GM18909 (cell line): ENCODE data around the gene RXFP4.
"Not testable (repeated sequence)": the region's sequence is repeated elsewhere in the genome, so short reads cannot be mapped to it uniquely, and the experiment has no call there.

Experiments used
- ATAC-seq: cut with Tn5 transposase; IDR thresholded peaks from one replicate; pipeline ENCODE4 v1.9.1; 2021; ENCODE audit warnings: mild to moderate bottlenecking; ENCODE audit not compliant: unreplicated experiment, poor library complexity

RXFP4 gene, protein sequence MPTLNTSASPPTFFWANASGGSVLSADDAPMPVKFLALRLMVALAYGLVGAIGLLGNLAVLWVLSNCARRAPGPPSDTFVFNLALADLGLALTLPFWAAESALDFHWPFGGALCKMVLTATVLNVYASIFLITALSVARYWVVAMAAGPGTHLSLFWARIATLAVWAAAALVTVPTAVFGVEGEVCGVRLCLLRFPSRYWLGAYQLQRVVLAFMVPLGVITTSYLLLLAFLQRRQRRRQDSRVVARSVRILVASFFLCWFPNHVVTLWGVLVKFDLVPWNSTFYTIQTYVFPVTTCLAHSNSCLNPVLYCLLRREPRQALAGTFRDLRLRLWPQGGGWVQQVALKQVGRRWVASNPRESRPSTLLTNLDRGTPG

DNA sequence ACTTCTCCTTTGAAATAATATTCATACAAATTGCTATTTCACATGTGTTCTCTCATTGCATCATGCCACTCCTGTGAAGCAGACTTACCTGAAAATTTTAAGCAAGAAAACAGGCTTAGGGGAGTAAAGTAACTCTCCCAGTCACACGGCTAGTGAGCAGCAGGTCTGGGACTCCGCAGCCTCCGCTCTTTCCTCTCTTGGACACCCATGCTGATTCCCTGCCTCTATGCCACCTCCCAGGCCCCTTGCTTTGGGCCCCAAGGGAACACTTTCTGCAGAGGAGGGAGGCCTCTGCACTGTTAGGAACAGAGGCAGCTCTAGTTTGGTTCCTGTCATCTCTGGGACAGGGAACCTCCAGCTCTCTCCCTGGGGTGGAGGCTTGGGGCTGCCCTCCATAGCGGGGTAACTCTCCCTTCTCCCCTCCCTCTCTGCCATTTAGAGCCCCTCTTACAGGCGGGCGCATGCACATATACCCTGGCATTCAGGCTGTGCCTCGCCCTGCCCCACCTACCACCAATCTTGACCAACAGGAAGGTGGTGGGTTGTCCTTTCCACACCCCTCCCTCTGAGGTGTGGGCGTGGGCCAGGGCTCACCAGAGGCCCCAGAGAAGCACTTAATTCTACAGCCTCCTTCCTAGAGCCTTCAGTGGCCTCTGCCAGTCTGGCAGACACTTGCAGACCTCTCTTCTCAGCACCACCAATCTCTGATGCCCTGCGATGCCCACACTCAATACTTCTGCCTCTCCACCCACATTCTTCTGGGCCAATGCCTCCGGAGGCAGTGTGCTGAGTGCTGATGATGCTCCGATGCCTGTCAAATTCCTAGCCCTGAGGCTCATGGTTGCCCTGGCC, at the start of gene RXFP4:
Gene RXFP4 (plus strand): TSS at position 646 of the 852 bp plus-strand sequence. CDS start 72 bp downstream, at position 718.
- no peak for ATAC-seq

DNA sequence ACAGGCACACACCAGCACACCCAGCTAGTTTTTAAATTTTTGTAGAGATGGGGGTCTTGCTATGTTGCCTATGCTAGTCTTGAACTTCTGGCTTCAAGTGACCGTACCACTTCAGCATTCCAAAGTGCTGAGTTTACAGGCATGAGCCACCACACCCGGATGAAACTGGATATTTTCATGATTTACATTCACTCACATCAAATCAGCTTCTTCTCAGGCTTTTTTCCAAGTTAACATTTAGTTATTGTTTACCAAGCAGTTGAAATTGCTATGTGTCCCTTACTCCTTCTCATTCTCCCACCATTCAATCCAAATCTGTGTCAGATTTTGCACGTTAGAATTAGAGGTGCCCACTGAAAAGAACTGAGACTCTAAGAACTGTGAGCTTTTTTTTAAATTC, 48.6 kb upstream of the RXFP4 start:
- ATAC-seq = no peak

DNA sequence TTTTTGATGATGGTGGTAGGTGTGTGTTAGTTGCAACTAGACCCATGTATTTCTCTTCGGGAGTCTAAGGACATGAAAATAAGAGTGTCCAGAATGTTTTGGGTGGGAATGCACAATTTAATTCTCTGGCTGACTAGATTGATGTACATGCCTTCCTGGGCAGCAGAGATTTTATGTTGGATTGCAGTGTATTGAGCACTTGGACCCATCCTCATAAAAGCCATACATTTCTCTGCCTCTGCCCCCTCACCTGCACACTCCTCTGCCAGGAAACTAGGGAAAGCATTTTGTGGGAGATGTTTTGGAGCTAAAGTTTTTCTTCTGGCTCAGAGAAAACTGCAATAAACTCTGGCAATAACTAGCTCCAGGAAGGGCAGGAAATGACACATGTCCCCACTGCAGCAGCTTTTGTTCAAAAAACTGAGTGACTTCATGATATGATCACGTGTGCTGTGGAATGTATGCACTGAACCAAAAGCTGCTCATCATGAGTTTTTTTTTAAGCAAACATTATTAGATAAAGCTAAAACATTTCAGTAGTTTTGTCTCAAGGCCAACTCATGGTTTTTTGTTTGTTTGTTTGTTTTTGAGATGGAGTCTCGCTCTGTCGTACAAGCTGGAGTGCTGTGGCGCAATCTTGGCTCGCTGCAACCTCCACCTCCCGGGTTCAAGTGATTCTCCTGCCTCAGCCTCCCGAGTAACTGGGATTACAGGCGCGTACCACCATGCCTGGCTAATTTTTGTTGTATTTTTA, 47.9 kb upstream of the RXFP4 start:
- ATAC-seq = no peak

DNA sequence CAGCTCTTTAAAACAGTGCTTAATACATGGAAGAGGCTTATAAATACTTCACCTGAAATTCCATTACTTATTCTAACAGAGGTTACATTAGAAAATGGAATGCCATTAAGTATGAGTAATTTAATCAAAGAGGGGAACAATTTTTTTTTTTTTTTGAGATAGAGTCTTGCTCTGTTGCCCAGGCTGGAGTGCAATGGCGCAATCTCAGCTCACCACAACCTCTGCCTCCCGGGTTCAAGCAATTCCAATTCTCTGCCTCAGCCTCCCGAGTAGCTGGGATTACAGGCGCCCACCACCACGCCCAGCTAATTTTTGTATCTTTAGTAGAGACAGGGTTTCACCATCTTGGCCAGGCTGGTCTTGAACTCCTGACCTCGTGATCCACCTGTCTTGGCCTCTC, 45.8 kb upstream of the RXFP4 start:
- not testable (repeated sequence) for ATAC-seq

DNA sequence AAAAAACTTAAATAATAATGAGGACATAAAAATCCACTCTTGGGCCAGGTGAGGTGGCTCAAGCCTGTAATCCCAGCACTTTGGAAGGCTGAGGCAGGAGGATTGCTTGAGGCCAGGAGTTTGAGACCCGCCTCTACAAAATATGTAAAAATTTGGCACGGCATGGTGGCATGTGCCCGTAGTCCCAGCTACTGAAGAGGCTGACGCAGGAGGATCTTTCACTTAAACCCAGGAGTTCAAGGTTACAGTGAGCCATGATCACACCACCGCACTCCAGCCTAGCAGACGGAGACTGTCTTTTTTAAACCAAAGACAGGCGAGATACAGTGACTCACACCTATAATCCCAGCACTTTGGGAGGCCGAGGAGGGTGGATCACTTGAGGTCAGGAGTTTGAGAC, 45.0 kb upstream of the RXFP4 start:
- ATAC-seq = not testable (repeated sequence)

DNA sequence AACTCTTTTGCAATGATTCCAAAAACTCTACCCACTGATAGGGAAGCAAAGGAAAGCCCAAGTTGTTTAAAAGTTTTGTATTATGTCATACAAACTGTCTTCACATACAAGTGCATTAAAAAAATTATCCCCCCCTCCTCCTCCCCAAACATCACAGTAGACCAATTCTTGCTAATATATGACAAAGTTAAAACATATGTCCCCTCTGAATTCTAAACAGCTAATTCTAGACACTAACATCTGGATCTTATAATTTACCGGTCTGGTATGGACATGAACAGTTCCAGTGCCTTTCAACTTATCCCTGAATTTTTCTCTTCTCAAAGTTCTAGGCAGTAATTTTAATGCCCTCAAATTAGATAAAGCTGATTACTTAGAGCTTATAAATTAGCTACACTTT, 43.7 kb upstream of the RXFP4 start:
- ATAC-seq = no peak

DNA sequence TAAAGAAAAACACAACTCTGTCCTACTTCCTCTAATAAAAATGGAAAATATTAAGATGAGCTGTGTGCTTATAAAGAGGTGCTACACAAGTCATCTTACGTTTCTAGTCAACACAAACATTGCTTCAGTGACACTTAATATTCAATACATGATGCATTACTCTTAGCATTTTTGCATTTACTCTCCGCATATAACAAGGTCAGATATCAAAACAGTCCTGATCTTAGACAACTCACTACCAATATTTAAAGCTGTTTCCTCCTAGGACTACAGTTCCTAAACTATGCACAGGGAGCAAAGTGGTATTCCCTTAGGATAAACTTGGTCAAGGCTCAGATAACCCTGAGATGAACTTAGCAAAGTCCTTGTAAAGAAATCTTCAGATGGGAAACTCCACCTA, 42.5 kb upstream of the RXFP4 start:
- no peak for ATAC-seq

DNA sequence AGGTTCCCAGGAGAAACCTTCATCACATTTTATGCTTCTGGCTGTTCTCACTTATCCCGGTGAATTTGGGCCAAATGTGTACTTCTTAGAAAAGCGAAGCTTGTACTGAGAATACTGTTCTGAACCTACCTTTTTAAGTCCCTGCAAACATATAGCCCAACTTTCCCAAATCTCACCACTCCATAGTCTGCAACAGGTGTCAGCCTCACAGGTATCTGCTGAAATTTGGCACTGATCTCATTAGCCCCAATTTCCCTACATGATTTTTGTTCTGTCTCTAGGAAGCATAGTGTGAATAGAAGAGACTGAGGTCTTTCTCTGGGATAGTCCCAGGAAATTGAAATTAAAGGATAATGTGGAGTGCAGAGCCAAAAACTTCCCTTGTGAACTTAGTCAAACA, 41.8 kb upstream of the RXFP4 start:
- no peak for ATAC-seq

DNA sequence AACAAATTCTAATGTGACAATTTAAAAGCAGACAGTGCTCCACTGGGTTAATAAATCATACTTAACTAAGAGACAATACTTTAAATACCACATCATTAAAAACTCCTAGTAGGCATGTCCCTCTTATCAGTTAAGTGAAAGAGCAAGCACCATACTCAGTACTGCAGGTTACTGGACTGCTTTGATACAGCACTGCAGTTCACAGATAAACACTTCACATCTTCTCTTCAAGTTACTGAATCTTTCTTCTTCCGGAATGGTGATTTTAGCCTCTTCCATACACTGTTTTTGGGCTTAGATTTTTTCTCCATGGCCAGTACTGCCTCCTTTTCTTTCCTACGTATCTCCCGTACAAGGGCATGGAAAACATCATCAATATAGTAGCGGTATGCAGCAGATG, 41.3 kb upstream of the RXFP4 start:
- ATAC-seq = no peak

DNA sequence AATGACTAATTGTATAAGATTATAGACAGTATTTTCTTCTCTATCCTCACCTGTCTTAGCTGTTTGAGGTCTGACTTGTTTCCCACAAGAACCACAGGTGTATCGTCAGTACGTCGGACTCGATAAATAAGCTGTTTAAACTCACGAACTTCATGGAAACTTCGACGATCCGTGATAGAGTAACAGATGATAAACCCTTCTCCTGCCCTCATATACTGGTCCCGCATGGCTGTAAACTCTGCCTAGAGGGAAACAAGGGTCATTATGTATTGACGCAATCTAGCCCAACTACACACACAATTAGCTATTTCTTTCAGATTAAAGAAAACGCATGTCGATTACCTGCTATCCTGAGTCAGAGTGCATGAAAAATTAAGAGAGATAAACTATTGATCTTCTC, 37.2 kb upstream of the RXFP4 start:
- no peak for ATAC-seq

DNA sequence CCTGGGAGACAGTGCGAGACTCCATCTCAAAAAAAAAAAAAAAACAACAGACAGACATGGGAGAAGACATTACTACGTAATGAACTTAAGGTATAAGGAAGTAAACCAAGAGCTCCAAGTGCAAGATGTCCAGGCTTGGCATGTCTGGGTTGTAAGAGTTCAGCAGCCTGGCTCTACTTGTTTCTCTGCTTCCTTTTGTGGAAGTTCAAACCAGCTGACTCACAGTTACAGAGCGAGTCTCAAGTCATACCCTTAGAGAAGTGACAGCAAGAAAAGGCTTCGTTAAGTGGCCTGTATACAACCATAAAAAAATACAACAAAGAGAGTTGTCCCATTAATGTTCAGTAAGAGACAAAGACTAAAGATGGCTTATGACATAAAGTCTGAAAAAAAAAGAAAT, 31.5 kb upstream of the RXFP4 start:
- no peak for ATAC-seq

DNA sequence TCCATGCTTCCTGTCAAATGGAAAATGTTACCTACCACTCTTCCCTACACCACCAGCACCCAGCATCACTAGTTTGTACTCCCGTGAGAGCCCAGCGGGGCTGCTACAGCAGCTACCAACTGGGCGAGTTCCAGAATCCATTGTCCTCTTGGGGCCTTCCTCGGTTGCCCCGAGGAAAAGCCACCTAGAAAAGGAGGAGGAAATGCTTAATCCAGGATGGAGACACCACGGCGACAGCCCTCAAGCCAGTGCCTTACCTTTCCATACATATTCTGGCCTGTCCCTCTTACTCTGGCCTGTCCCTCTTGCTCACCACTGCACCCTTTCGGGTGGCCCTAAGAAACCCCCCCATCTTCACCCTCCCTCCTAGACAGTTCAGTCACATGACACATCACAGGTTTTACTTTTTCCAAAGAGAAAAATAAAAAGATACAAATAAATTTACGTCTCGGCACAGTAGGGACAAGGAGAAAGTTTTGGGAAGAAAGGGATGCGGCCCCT, 30.8 kb upstream of the RXFP4 start:
- no peak for ATAC-seq

DNA sequence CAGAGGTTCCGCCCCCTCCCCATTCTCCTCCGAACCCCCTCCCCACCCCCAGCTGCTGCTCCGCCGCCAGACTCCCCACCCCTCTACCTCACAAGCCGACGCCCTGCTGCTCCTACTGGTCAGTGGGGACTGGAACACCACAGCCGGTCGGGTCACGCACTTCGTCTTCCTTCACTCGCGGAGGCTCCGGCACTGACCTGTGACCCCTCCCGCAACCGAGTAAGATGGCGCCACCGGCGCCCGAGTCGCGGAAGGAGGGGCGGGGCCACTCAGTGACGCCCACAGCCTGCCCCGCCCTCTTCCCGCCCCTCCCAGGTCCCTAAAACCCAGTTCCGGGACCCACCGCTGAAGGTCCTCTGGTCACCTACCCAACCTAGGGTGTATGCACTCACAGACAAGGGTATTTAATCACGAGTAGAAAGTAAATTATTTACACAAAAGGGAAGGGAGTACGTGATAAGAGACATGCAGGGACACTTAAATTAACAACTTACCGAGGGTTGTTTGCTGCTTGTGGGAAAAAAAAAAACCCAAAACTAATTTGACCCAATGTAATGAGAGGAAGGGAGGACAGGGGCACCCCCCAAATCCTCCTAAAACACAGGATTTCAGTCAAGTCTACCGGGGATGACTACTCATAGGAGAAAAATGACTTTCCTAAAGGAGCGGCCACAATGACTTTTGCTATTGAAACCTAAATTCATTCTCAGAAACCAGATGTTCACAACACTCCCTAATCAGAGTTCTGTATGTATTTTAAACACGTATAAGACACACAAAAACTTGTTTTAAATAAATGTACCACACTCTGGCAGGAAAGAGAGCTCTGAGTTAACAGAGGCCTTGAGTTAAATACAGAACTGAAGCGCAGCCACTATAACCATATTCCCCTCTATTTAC, 30.0 kb upstream of the RXFP4 start, which contains the start of gene RIT1:
Gene RIT1 (minus strand): TSS at position 194 of the 900 bp plus-strand sequence. CDS start 588 bp downstream, outside the sequence.
- peak; percentile 87 for ATAC-seq

DNA sequence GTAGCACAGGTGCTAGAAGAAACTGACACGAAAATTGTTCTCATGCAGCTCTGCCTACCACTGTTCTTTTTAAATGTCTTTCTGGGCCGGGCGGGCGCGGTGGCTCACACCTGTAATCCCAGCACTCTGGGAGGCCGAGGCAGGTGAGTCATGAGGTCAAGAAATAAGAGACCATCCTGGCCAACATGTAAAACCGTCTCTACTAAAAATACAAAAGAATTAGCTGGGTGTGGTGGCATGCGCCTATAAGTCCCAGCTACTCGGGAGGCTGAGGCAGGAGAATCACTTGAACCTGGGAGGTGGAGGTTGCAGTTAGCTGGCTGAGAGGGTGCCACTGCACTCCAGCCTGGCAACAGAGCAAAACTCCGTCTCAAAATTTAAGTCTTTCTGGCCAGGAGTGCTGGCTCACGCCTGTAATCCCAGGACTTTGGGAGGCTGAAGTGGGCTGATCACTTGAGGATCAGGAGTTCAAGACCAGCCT, 29.3 kb upstream of the RXFP4 start:
- no peak for ATAC-seq

DNA sequence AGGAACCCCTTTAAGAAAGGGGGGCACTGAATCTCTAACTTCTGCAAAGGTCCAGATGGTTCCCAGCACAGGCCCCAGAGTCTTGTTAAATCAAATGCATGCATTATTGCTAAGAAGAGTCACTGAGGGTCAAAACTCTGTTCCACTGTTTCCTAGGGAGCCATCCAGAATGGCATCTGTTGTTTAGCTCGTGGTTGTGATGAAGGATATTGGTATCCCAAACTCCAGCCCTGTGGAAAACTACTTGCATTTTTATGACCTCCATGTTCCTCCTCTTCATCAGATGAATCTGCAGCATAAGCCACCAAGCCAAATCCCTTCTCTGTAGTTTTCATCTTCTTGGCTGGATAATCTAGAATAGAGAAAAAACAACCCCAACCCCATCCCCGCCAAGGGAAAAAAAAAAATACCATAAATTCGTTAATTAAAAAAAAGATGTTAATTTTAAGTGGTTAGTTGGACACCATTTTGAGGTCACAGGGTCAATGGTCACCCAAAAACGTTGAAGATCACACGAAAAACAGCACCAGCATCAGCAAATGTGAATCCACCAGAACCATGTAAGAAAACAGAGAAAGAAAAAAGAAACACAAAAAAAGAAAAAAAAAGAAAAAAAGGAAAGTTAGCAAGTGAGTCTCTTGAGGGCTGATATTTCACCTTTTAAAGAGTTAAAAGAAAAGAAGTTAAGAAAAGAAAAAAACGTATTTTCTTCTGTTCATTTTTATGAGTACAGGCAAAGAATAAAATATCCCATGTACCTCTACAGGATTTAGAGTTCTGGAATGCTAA, 27.3 kb upstream of the RXFP4 start:
- no peak for ATAC-seq

DNA sequence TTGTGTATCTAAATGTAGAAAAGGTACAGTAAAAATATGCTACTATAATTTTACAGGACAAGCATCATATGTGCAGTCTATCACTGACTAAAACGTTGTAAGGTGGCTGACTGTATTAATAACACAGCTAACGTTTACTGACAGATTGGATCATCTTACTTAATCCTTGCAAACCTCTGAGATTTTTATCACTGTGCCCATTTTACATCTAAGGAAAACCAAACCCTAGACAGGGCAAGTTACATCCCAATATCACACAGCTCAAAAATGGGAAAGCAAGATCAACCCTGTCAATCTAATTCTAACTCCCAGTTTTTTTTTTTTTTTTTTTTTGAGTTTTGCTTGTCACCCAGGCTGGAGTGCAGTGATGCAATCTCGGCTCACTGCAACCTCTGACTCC, 22.8 kb upstream of the RXFP4 start:
- ATAC-seq = no peak

DNA sequence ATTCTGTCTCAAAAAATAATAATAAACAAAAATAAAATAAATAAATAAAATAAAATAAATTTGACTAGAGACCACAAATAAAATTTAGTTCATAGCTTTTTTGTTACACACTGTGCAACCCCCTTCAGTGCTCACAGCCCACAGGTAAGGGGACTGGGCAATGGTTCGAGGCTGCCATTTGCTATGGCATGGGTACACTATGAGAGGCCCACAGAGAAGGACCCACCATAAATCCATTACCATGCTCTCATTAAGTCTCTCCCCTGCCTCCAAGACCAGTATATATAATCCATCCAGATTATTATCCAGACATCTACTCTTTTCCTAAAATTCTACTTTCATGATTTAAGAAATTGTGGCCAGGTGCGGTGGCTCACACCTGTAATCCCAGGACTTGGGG, 21.6 kb upstream of the RXFP4 start:
- no peak for ATAC-seq

DNA sequence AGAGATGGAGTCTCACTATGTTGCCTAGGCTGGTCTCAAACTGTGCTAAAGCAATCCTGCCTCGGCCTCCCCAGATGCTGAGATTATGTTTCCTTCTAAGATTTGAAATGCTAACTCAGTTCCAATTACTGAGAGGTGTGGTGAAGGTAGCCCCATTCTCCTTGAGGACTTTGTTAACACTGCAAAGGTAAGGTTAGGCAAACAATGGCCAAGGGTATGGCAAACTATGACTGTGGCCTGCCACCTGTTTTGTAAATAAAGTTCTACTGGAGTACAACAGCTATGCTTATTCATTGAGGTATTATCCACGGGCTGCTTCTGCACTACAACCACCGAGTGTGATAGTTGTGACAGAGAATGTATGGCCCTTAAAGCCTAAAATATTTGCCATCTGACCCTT, 20.7 kb upstream of the RXFP4 start:
- no peak for ATAC-seq

DNA sequence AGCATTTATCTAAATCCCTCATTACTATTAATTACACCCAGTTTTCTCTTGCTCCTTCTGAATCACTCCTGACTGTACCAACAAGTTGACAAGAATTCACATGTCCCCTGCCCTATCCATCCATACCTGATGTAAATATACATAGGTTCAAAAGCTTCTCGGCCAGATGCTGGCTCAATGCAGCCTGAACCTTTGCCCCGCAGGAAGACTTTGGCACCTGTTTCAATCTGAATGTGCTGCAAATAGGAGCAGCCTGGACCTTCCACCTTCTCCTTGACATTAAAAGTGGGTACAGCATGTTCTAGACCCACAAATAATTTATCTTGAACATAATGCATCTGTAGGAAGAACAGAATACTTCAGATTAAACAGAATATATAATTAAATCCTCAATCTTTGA, 15.9 kb upstream of the RXFP4 start:
- no peak for ATAC-seq
